Measurements from ENCODE around the gene PAQR9.

GRCh38 chr3:142987080-142987700 is 23.7 kb upstream of the PAQR9 start:
- TF ChIP-seq POLR2AphosphoS5 (IDR thresholded peaks at IDR 0.05; ENCODE audit: low read depth, low read length) (no peak), TAF1 (IDR thresholded peaks at IDR 0.05; ENCODE audit: borderline replicate concordance, low read depth, low read length) (no peak), POLR2A (IDR thresholded peaks at IDR 0.05; ENCODE audit: low read depth, low read length) (no peak)
